ENCODE data around the gene ITGAX. TPM values are rescaled to one million over a fixed set of nuclear protein-coding genes. Genes with fewer than 3 reads are reported as not detected.

ITGAX gene
- total and polyA plus RNA-seq, 2 of the 8 experiments (the other 6 are each of a cell fraction or from before 2014, with no cell fraction given), result 0.30 TPM; not detected in 1

- Histone ChIP-seq H3K4me3 (ENCODE audit: extremely low read depth in 1 of 4, insufficient read depth in 2 of 4, low read depth in 3 of 4, low read length in 4 of 4) (no peak overlapping the region), H4K5ac (ENCODE audit: insufficient read length, low read depth, low read length) (no peak overlapping the region), H3K23ac (ENCODE audit: insufficient read length) (no peak overlapping the region), H3K27me3 (replicated peaks in 1 of 4; ENCODE audit: control insufficient read depth in 3 of 4, extremely low read depth in 1 of 4, insufficient read depth in 3 of 4, low read length in 3 of 4) (peaks cover 4 to 33% (median 27%) of the 10 kb centered on the region in 4 experiments), H3K9me3 (ENCODE audit: insufficient read depth in 2 of 2, low read depth in 1 of 2, low read length in 1 of 2) (no peaks in the 10 kb centered on the region), H2AK5ac (ENCODE audit: low read depth, low read length) (no peak overlapping the region), H4K20me1 (replicated peaks in 1 of 2; ENCODE audit: control insufficient read depth in 1 of 2, insufficient read depth in 2 of 2, low read length in 2 of 2) (peaks cover 0 to 4% of the 10 kb centered on the region in 2 experiments), H4K8ac (ENCODE audit: extremely low read depth, insufficient read depth, low read length) (no peak overlapping the region), H3K18ac (ENCODE audit: extremely low read depth, low read length) (no peak overlapping the region), H3K4ac (replicated peaks; ENCODE audit: insufficient read length, low read depth, low read length) (no peak overlapping the region), H3K14ac (ENCODE audit: insufficient read length) (no peak overlapping the region), H3K79me1 (ENCODE audit: low read depth, low read length) (no peaks in the 10 kb centered on the region), H2BK15ac (ENCODE audit: low read length) (no peak overlapping the region), H3K27ac (ENCODE audit: low read depth, low read length) (no peak overlapping the region), H2BK20ac (ENCODE audit: low read length) (no peak overlapping the region), H3K56ac (replicated peaks; ENCODE audit: insufficient read length, low read depth, low read length) (no peak overlapping the region), H3K23me2 (ENCODE audit: low read depth, low read length) (peaks cover 5% of the 10 kb centered on the region), H2BK12ac (ENCODE audit: low read depth, low read length) (no peak overlapping the region), H3K79me2 (ENCODE audit: control insufficient read depth in 1 of 2, insufficient read depth in 2 of 2, low read length in 2 of 2) (no peaks in the 10 kb centered on the region), H2BK120ac (replicated peaks; ENCODE audit: low read depth, low read length) (peak overlapping the region; percentile 33), H3K36me3 (ENCODE audit: control insufficient read depth in 2 of 4, insufficient read depth in 4 of 4, low read length in 3 of 4) (no peaks in the 10 kb centered on the region), H2BK5ac (ENCODE audit: low read depth, low read length) (no peak overlapping the region), H3K4me1 (replicated peaks in 1 of 4; ENCODE audit: control insufficient read depth in 3 of 4, insufficient read depth in 4 of 4, low read length in 3 of 4) (peaks cover 0 to 16% (median 8%) of the 10 kb centered on the region in 4 experiments; a peak in 5 of 7 replicates), H3K9ac (replicated peaks in 1 of 4; ENCODE audit: extremely low read depth in 1 of 4, low read depth in 3 of 4, low read length in 3 of 4) (no peak overlapping the region), H3K4me2 (ENCODE audit: insufficient read depth in 1 of 2, low read depth in 2 of 2, low read length in 2 of 2) (no peak overlapping the region), H2AFZ (ENCODE audit: low read length) (no peak overlapping the region), H4K91ac (replicated peaks; ENCODE audit: insufficient read length, low read length) (no peak overlapping the region)
- peak; percentile 13 for FAIRE-seq
- WGBS, 2 experiments (ENCODE audit: extremely low coverage in 1 of 2, insufficient coverage in 1 of 2, insufficient read length in 1 of 2, insufficient replicate concordance in 2 of 2, low coverage in 1 of 2, low lambda C conversion rate in 2 of 2, missing lambda C conversion rate in 1 of 2), result 46% methylated on average over 5 of the region's 5 CpGs; no CpG with 5 or more reads in 1 of the 2 experiments
- DNase-seq (ENCODE audit: low read depth in 1 of 2, low spot score in 2 of 2), result no peak
- ChIA-PET POLR2A (ENCODE audit: partially characterized antibody) (interaction anchor here (0.7 to 2.9 kb wide), 5 partner anchors 93 to 154 kb away, joined by 3 to 23 read pairs (median 6); partner anchors contain the start of genes FUS and PYCARD), CTCF (ENCODE audit: partially characterized antibody) (interaction anchor here (0.5 to 3.0 kb wide), 17 partner anchors 11 to 346 kb away, joined by 3 to 9 read pairs (median 4); partner anchors contain the start of genes PYCARD, PYDC1 and TRIM72)
- TF ChIP-seq NRF1 (IDR thresholded peaks at IDR 0.05; ENCODE audit: low read depth, low read length), result no peak
- TF ChIP-seq RAD21 (IDR thresholded peaks at IDR 0.05 in 1 of 2, conservative IDR thresholded peaks at IDR 0.05 in 1 of 2; ENCODE audit: low read depth in 2 of 2, low read length in 2 of 2), result peak; percentile 94 to 95
- TF ChIP-seq SP1 (IDR thresholded peaks at IDR 0.05; ENCODE audit: low read depth, low read length), result no peak
- TF ChIP-seq CTCF (IDR thresholded peaks at IDR 0.05; ENCODE audit: control extremely low read depth in 1 of 3, insufficient read depth in 1 of 3, low read depth in 1 of 3, low read length in 3 of 3), result peak; percentile 74 to 85 (median 78)
- TF ChIP-seq SIN3A (conservative IDR thresholded peaks at IDR 0.05 in 1 of 2, IDR thresholded peaks at IDR 0.05 in 1 of 2; ENCODE audit: low read depth in 1 of 2, low read length in 2 of 2), result peak; percentile 66 to 92; a peak in 2 of 4 replicates
These were observed 21.0 kb upstream of the ITGAX start for GRCh38 chr16:31333686-31334649.

Measured in H1 (cell line).